Liver (tissue), 9 donors: Measurements from ENCODE around the gene CCR9. TPM values are rescaled to one million over a fixed set of nuclear protein-coding genes. Genes with fewer than 3 reads are reported as not detected.

Experiments
- DNase-seq: peaks from one replicate; pipeline ENCODE4 v3.0.0-alpha.2; 2017; ENCODE audit warnings: low spot score
- H3K27ac ChIP-seq, 2 donors: one replicate each; pipeline ENCODE4 v1.7.0; 2013; ENCODE audit warnings: inconsistent platforms in 2 of 2, low read length in 2 of 2, control low read depth in 1 of 2, low read depth in 1 of 2, mild to moderate bottlenecking in 1 of 2
- H3K27me3 ChIP-seq, 4 donors: one replicate each; pipeline versions ENCODE4 v1.6.1 to v1.7.0; 2013; ENCODE audit warnings: low read length in 3 of 4, inconsistent platforms in 1 of 4, mild to moderate bottlenecking in 1 of 4, moderate library complexity in 1 of 4; ENCODE audit not compliant: control insufficient read depth in 4 of 4, insufficient read depth in 4 of 4
- H3K36me3 ChIP-seq, 4 donors: one replicate each; pipeline versions ENCODE4 v1.6.1 to v1.7.0; 2013; ENCODE audit warnings: low read length in 3 of 4, mild to moderate bottlenecking in 3 of 4, low read depth in 1 of 4, moderate library complexity in 1 of 4; ENCODE audit not compliant: control insufficient read depth in 4 of 4, insufficient read depth in 3 of 4
- H3K4me1 ChIP-seq, 4 donors: one replicate each; pipeline versions ENCODE4 v1.6.1 to v1.7.0; 2013; ENCODE audit warnings: low read length in 3 of 4, mild to moderate bottlenecking in 3 of 4, moderate library complexity in 1 of 4; ENCODE audit not compliant: control insufficient read depth in 4 of 4, insufficient read depth in 4 of 4
- H3K4me3 ChIP-seq, 3 donors: one replicate each; pipeline versions ENCODE4 v1.6.1 to v1.7.0; 2013; ENCODE audit warnings: low read length in 3 of 3, control low read depth in 1 of 3, low read depth in 1 of 3, mild to moderate bottlenecking in 1 of 3
- H3K9ac ChIP-seq, 2 donors: one replicate each; pipeline ENCODE4 v1.7.0; 2013; ENCODE audit warnings: low read length in 2 of 2, mild to moderate bottlenecking in 2 of 2, moderate library complexity in 2 of 2, control low read depth in 1 of 2, low read depth in 1 of 2
- H3K9me3 ChIP-seq, 4 donors: one replicate each; pipeline versions ENCODE4 v1.6.1 to v1.7.0; 2013; ENCODE audit warnings: low read length in 3 of 4; ENCODE audit not compliant: control insufficient read depth in 4 of 4
- EGR1 ChIP-seq, 2 donors: IDR thresholded peaks; 2 replicates each; pipeline ENCODE4 v1.6.1; 2016 to 2018; ENCODE audit warnings: antibody characterized with exemption in 2 of 2, low read depth in 2 of 2
- FOXA1 ChIP-seq: IDR thresholded peaks from 2 replicates; pipeline ENCODE4 v1.6.1; 2016; ENCODE audit warnings: antibody characterized with exemption
- FOXA2 ChIP-seq: IDR thresholded peaks from 2 replicates; pipeline ENCODE4 v1.6.1; 2016; ENCODE audit warnings: antibody characterized with exemption
- GABPA ChIP-seq, 2 donors: IDR thresholded peaks in 1 of 2; conservative IDR thresholded peaks in 1 of 2; 2 replicates each; pipeline ENCODE4 v1.6.1; 2016; ENCODE audit warnings: antibody characterized with exemption in 2 of 2, mild to moderate bottlenecking in 1 of 2, moderate library complexity in 1 of 2
- HNF4G ChIP-seq: IDR thresholded peaks from 2 replicates; pipeline ENCODE4 v1.6.1; 2016; ENCODE audit warnings: antibody characterized with exemption
- JUND ChIP-seq, 2 donors: IDR thresholded peaks; 2 replicates each; pipeline ENCODE4 v1.6.1; 2016; ENCODE audit warnings: antibody characterized with exemption in 2 of 2
- NR2F2 ChIP-seq: IDR thresholded peaks from 2 replicates; pipeline ENCODE4 v1.6.1; 2016; ENCODE audit warnings: antibody characterized with exemption
- RAD21 ChIP-seq, 2 donors: IDR thresholded peaks; 2 replicates each; pipeline ENCODE4 v1.6.1; 2016; ENCODE audit warnings: antibody characterized with exemption in 2 of 2, mild to moderate bottlenecking in 2 of 2
- TAF1 ChIP-seq: conservative IDR thresholded peaks from 2 replicates; pipeline ENCODE4 v1.6.1; 2016; ENCODE audit warnings: antibody characterized with exemption, mild to moderate bottlenecking
- YY1 ChIP-seq: IDR thresholded peaks from 2 replicates; pipeline ENCODE4 v1.6.1; 2016; ENCODE audit warnings: antibody characterized with exemption, mild to moderate bottlenecking
- WGBS: extraction: QIAGEN DNeasy Blood & Tissue Kit; methylation state at CpG from one replicate; pipeline ENCODE4 v1.1.7; 2013; 5-methylcytosine and 5-hydroxymethylcytosine counted together
- polyA plus RNA-seq, 2 donors: library from polyadenylated mRNA; stranded (reverse) in 1 of 2; unstranded in 1 of 2; fragments of 200-250 nt in 1 of 2; fragments of >200 nt in 1 of 2; fragmentation: Nextera tagmentation in 1 of 2; extraction: Ambion mirVana in 1 of 2; gene quantifications; one replicate each; pipeline versions ENCODE4 v1.2.1 to v1.2.3, GENCODE V29; 2013 to 2015
- total RNA-seq, 2 donors: library from RNA; depleted of rRNA; stranded (reverse); fragments of >200 nt; gene quantifications; one replicate each; pipeline ENCODE4 v1.2.3, GENCODE V29; 2014
- TF ChIP-seq, protein P1 (sequence below): fragments of 150-350 bp; IDR thresholded peaks from 2 replicates; pipeline ENCODE4 v1.5.1; 2017; ENCODE audit warnings: improper control_type of control experiment, low read depth, low read length; ENCODE audit not compliant: missing input control
- TF ChIP-seq, protein P2 (sequence below): IDR thresholded peaks from 2 replicates; pipeline ENCODE4 v1.6.1; 2016; ENCODE audit warnings: antibody characterized with exemption
- TF ChIP-seq, protein P3 (sequence below): IDR thresholded peaks from 2 replicates; pipeline ENCODE4 v1.6.1; 2016; ENCODE audit warnings: antibody characterized with exemption, mild to moderate bottlenecking
- TF ChIP-seq, protein P4 (sequence below): IDR thresholded peaks from 2 replicates; pipeline ENCODE4 v1.6.1; 2016; ENCODE audit warnings: antibody characterized with exemption
- TF ChIP-seq, protein P5 (sequence below): IDR thresholded peaks from 2 replicates; pipeline ENCODE4 v1.6.1; 2016; ENCODE audit warnings: antibody characterized with exemption
- donor health status: healthy.
- donor health status: healthy.
- donor health status: healthy.
- donor health status: healthy.
- donor health status: healthy.

Gene CCR9
- total and polyA plus RNA-seq, 4 donors, result 0.28 TPM; not detected in 3

DNA sequence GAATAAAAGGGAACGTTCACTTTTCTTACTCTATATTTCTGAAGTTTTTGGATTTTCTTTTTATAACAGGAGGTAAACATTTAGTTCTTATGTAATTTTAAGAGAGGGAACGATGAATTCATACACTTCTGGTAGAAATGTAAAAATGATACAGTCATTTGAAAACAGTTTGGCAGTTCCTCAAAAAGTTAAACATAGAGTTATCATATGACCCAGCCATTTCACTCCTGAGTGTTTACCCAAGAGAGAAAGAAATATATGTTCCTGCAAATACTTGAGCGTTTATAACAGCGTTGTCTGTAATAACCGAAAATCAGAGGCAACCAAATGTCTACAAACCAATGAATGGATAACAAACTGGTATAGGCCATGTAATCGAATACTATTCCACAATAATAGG, 20.8 kb upstream of the CCR9 start (continued):
- TF ChIP-seq EGR1 (IDR thresholded peaks at IDR 0.05; ENCODE audit: low read depth in 2 of 2) (no peak), YY1 (no peak)
- TF ChIP-seq, protein P1, sequence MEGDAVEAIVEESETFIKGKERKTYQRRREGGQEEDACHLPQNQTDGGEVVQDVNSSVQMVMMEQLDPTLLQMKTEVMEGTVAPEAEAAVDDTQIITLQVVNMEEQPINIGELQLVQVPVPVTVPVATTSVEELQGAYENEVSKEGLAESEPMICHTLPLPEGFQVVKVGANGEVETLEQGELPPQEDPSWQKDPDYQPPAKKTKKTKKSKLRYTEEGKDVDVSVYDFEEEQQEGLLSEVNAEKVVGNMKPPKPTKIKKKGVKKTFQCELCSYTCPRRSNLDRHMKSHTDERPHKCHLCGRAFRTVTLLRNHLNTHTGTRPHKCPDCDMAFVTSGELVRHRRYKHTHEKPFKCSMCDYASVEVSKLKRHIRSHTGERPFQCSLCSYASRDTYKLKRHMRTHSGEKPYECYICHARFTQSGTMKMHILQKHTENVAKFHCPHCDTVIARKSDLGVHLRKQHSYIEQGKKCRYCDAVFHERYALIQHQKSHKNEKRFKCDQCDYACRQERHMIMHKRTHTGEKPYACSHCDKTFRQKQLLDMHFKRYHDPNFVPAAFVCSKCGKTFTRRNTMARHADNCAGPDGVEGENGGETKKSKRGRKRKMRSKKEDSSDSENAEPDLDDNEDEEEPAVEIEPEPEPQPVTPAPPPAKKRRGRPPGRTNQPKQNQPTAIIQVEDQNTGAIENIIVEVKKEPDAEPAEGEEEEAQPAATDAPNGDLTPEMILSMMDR, result no peak

DNA sequence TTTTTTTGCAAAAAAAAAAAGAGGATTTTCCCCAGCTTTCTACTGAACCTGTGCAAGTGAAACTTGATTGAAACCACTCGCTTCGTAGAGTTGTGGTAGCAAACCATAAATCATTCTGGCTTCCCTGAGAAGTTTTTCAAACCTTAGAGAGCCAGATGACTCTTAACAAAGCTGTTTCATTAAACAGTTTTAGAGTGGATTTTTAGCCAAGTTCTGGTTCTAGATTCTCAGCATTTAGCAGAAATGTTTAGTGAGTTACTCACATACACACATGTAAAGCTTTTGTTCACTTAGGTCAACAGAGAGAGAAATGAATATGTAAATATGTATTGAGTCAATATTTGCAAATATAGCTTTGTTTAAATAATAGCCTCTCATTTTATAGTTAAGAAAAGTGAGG, 18.1 kb upstream of the CCR9 start:
- Histone ChIP-seq H3K36me3 (no peaks in the 10 kb centered on the region), H3K4me3 (no peak overlapping the region), H3K9ac (no peak overlapping the region), H3K4me1 (no peaks in the 10 kb centered on the region), H3K9me3 (peaks cover 0 to 2% (median 0%) of the 10 kb centered on the region in 4 donors), H3K27me3 (no peaks in the 10 kb centered on the region), H3K27ac (no peak overlapping the region)
- TF ChIP-seq JUND (IDR thresholded peaks at IDR 0.05) (no peak), FOXA2 (no peak)
- TF ChIP-seq, protein P2, sequence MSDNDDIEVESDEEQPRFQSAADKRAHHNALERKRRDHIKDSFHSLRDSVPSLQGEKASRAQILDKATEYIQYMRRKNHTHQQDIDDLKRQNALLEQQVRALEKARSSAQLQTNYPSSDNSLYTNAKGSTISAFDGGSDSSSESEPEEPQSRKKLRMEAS, result no peak
- no peak for DNase-seq
- WGBS, result 94% methylated on average over 2 of the region's 2 CpGs

DNA sequence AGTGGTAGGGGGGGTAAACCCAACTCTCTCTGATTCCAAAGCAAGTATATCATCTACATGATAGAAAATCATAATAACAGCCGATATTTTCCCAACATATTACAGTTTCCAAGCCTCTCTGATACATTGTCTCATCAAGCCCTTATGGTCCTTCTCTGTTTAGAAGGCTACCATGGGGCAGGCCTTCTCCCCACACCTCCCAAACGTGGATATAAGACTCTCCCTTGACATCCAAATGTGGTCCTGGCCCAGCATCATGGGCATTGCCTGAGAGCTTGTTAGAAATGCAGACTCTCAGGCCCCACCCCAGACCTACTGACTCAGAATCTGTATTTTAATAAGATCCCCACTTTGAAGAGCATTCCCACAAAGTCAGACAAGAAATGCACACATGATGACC, 17.7 kb upstream of the CCR9 start:
- H3K27ac ChIP-seq, result no peak overlapping the region
- H3K36me3 ChIP-seq, result no peaks in the 10 kb centered on the region
- TF ChIP-seq, protein P3, sequence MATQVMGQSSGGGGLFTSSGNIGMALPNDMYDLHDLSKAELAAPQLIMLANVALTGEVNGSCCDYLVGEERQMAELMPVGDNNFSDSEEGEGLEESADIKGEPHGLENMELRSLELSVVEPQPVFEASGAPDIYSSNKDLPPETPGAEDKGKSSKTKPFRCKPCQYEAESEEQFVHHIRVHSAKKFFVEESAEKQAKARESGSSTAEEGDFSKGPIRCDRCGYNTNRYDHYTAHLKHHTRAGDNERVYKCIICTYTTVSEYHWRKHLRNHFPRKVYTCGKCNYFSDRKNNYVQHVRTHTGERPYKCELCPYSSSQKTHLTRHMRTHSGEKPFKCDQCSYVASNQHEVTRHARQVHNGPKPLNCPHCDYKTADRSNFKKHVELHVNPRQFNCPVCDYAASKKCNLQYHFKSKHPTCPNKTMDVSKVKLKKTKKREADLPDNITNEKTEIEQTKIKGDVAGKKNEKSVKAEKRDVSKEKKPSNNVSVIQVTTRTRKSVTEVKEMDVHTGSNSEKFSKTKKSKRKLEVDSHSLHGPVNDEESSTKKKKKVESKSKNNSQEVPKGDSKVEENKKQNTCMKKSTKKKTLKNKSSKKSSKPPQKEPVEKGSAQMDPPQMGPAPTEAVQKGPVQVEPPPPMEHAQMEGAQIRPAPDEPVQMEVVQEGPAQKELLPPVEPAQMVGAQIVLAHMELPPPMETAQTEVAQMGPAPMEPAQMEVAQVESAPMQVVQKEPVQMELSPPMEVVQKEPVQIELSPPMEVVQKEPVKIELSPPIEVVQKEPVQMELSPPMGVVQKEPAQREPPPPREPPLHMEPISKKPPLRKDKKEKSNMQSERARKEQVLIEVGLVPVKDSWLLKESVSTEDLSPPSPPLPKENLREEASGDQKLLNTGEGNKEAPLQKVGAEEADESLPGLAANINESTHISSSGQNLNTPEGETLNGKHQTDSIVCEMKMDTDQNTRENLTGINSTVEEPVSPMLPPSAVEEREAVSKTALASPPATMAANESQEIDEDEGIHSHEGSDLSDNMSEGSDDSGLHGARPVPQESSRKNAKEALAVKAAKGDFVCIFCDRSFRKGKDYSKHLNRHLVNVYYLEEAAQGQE, result no peak
- TF ChIP-seq, protein P4, sequence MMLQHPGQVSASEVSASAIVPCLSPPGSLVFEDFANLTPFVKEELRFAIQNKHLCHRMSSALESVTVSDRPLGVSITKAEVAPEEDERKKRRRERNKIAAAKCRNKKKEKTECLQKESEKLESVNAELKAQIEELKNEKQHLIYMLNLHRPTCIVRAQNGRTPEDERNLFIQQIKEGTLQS, result no peak
- TF ChIP-seq HNF4G (no peak), RAD21 (IDR thresholded peaks at IDR 0.05) (no peak), FOXA2 (no peak), GABPA (IDR thresholded peaks at IDR 0.05 in 1 of 2, conservative IDR thresholded peaks at IDR 0.05 in 1 of 2) (no peak), TAF1 (no peak), NR2F2 (no peak), JUND (IDR thresholded peaks at IDR 0.05) (no peak), FOXA1 (no peak), EGR1 (IDR thresholded peaks at IDR 0.05; ENCODE audit: low read depth in 2 of 2) (no peak)
- TF ChIP-seq, protein P1, result no peak
- TF ChIP-seq, protein P2, result no peak
- TF ChIP-seq, protein P5, sequence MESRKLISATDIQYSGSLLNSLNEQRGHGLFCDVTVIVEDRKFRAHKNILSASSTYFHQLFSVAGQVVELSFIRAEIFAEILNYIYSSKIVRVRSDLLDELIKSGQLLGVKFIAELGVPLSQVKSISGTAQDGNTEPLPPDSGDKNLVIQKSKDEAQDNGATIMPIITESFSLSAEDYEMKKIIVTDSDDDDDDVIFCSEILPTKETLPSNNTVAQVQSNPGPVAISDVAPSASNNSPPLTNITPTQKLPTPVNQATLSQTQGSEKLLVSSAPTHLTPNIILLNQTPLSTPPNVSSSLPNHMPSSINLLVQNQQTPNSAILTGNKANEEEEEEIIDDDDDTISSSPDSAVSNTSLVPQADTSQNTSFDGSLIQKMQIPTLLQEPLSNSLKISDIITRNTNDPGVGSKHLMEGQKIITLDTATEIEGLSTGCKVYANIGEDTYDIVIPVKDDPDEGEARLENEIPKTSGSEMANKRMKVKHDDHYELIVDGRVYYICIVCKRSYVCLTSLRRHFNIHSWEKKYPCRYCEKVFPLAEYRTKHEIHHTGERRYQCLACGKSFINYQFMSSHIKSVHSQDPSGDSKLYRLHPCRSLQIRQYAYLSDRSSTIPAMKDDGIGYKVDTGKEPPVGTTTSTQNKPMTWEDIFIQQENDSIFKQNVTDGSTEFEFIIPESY, result no peak
- no peaks in the 10 kb centered on the region for H3K27me3 ChIP-seq
- H3K4me3 ChIP-seq, result no peak overlapping the region
- H3K9ac ChIP-seq, result no peak overlapping the region
- no peaks in the 10 kb centered on the region for H3K4me1 ChIP-seq
- no peak for DNase-seq
- no peaks in the 10 kb centered on the region for H3K9me3 ChIP-seq
- 89% methylated on average over 2 of the region's 2 CpGs for WGBS
